Amniotic stem cell (primary cell): ENCODE measurements around the gene MYBPH.

ENCODE experiments used
- DNase-seq: peaks from one replicate; lab custom pipeline; 2025; lab: John Stamatoyannopoulos, UW

Gene MYBPH, protein sequence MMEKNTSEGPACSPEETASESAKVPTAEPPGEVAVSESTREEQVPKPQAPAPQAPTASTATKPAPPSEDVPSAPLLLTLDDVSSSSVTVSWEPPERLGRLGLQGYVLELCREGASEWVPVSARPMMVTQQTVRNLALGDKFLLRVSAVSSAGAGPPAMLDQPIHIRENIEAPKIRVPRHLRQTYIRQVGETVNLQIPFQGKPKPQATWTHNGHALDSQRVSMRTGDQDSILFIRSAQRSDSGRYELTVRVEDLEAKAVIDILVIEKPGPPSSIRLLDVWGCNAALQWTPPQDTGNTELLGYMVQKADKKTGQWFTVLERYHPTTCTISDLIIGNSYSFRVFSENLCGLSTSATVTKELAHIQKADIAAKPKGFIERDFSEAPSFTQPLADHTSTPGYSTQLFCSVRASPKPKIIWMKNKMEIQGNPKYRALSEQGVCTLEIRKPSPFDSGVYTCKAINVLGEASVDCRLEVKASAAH

DNA sequence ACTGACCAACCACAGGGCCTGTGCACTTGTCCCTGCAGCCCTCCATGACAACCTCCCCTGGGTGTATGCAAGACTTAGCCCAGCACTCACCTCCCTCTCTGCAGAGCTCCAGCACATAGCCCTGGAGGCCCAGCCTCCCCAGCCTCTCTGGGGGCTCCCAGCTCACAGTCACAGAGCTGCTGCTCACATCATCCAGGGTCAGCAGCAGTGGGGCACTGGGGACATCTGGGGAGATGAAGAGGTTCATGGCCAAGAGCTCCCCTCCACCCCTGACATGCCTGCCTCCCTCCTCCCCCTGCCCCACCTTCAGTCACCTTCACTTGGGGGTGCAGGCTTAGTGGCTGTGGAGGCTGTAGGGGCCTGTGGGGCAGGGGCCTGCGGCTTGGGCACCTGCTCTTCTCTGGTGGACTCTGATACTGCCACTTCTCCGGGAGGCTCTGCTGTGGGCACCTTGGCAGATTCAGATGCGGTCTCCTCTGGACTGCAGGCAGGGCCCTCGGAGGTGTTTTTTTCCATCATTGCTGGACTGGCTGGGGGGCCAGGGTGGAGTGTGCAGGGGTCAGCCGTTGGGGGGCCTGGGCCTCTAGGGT, at the start of gene MYBPH:
TSS of gene MYBPH (minus strand) at position 590 of the 590 bp plus-strand sequence. CDS start at position 519, 71 bp downstream.
- DNase-seq, result no peak

DNA sequence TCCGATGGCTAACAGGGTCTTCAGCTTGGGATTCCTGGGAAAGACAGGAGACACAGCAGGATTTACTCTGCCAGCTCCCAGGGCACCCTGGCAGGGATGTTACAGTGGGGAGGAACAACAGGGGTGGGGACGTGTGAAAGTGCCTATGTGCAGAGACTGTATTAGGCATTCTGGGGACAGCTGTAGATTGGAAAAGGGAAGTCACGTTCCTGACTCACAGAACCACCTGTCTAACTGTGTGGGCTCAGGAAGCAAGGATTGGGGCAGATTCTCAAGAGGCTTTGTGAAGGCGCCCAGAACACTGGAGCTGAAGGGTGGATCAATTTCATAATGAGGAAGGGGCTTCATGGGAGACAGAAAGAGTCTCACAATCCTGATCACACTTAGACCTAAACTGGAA, 49.4 kb upstream of the MYBPH start:
- DNase-seq, result no peak

DNA sequence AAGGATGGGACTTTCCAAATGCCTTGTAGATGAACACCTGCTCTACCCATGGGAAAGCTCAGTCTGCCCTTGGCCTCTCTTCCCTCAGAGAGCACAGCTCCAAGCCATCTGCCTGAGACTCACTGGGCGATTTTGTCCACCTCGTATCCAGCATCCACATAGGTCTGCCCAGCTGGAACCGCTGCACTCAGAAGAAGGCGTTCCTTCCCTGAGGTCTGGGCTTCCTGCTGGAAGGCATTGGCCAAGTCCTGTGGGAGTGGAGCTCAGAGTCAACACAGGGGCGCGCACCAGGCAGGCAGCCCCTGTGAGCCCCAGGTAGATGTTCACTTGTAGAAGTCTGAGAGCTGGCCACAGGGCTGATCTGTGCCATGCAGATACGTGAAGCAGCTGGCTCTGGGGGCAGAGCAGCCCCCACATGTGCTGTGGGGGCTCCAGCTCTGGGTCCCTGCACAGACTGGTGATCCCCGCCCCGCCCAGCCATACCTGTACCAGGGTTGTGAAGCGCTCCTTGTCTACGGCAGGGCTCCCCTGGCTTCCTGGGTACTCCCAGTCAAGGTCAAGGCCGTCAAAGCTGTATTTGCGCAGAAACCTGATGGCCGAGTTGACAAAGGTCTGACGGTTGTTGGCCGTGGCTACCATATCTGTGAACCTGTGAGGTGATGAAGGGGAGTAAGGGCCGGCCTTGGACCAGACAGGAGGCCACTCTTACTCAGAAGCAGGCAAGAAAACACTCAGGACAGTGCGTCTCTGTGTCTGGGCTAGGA, 47.6 kb upstream of the MYBPH start:
- DNase-seq, result no peak

DNA sequence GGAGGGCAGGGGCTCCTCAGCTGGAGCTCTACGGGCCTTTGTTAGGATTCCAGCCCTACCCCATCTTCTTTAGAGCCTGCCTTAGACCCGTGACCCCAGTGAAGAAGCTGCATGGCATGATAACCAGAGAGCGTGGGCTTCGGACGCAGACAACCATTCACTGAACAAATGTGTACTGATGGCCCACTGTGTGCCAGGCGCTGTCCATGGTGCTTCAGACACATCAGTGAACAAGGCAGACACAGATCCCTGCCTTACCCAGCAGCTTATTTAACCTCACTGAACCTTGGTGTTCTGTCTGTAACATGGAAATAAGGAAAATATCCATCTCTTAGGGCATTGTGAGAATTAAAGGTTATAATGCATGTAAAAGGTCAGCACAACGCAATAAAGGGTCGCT, 44.3 kb upstream of the MYBPH start:
- no peak for DNase-seq

DNA sequence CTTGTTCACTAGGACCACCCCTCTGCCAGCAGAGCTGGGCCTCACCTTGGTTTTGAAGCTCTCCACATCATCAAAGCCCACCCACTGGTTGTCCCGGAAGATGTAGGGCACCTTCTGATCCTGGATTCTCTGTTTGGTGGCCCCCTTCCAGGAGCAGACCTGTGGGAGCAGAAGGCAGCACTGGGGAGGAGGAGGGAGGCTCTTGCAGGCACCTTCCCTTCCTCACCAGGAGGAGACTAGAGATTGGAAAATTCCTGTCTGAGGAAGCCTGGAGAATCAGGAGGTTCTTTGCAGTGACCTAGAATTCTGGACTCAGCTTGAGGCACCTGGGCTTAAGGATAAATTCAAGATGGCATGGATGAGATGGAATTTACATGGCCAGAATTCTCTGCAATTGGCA, 43.5 kb upstream of the MYBPH start:
- DNase-seq, result no peak

DNA sequence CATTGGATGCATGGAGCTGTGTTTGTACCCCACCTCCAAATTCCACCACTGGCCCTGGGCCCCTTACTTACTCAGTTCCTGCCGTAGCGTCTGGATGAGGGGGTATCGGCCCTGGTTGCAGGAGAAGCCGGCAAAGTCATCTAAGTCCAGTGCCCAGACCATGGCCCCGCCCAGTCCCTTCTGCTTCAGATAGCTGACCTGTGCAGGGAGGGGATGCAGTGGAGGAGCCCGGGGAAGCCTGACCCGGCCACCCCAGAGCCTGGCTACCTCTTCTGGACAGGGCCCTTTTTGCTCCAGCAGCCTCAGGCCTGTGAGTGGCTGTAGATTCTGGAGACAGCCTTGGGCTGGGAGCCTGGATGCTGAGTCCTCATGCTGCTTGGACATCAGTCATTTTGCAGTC, 42.0 kb upstream of the MYBPH start:
- no peak for DNase-seq

DNA sequence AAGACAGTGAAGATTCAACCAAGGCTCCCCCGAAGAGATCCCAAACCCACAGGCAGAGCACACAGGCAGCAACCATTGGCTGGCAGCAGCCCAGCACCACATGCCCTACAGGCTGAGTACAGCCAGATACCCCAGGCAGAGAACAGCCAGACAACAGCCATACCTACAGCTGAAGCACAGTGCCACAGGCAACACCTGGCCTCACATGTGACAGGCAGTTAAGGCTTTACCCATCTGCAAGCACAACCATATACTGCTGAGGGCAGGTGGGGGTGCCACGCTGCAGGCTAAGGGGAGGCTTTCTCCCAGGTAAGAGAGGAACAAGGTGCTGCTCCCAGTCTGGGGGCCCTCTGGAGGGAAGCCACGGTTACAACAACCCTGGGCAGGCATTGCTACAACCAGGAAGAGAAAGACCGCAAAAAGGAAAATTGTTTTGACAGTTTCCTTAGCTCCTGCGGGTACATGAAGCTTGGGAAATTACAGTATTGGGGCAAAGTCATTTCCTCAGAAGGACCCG, 41.6 kb upstream of the MYBPH start:
- DNase-seq, result no peak

DNA sequence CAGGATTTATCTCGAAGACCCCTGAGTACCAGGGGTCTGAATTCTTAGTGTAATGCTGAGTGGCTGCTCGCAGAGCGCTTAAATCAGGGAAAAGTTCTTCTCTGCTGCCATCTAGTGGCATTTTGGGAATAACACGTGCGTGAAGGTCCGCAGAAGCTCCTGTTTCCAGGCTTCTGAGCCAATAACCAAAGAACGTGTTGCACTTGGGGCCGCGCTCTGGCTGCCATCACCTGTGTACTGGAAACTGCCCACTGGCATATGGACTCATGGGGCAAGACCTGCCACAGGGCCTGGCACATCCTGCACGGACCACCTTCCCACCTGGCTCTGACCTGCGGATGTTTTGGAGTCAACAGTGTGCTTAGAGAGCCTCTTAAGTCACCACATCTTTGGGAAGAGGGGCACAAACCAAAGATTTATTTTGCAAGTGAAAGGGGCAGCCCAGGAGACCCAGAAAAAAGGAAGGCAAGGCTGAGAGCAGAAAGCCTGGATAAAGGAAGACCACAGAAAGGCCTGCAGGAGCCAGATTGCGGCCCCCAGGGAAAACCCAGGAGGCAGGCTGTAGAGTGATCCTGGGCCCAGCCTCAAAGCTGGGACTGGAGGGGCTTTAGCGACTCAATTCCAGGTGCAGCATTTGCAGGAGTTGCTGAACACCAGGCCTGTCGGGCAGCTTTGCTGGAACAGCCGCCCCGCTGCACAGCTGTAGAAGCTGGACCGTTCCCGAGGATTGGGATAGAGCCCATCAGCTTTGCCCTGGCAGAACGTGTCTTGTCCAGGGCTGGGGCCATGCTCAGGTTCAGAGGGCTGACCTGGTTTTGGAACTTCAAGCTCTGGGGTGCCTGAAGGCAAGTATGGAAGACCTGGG, 40.9 kb upstream of the MYBPH start:
- no peak for DNase-seq

DNA sequence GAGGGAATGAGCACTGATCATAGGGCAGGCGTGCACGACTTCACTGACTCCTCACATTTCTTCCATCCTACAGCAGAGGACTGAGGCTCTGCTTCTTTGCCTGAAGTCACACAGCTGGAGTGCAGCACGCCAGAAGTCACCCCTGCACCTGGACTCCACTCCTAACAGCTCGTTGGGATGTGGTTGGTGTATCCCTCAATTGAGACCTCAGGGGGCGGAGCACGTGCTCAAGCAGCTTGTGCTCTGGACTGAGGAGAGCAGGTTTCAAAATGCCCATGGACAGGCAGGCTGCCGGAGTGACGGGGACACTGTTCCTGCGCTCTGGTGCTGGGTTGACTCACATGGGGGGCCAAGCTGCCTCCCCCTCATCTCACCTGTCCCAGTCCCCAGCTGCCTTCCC, 39.9 kb upstream of the MYBPH start:
- no peak for DNase-seq

DNA sequence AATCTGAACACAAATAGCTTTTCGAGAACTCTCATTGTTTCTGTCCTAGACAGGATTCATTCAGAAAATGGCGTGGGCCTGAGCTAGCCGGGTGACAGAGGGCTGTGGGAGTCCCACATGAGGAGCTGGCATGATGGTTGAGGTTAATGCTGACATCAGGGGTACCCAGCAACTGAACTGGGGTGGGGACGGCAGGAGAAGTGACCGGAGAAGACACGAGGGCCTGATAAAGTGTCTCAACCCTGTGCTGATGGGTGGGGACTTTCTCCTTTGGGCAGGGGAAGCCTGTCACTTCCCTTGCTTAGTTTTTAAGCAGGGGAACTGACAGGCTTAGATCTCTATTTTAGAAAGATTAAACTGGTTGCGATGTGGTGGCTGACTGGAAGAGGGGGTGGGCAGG, 39.2 kb upstream of the MYBPH start:
- DNase-seq, result no peak

DNA sequence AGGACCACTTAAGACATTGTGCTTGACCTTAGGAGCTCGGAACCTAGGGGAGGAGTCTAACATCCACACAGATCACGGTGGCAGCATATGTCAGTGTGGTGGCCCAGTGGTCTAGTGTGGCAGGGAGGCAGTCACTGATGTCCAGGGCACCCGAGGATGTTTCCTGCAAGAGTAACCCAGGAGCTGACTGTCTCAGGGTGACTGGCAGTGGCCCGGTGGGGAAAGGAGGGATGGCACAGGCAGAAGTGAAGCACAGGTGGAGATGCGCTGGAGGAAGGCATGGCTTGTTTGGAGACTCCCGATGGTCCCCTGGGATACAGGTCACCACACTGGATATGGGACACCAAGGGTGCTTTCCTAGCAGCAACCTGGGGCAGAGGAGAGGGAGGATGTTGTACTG, 37.5 kb upstream of the MYBPH start:
- no peak for DNase-seq

DNA sequence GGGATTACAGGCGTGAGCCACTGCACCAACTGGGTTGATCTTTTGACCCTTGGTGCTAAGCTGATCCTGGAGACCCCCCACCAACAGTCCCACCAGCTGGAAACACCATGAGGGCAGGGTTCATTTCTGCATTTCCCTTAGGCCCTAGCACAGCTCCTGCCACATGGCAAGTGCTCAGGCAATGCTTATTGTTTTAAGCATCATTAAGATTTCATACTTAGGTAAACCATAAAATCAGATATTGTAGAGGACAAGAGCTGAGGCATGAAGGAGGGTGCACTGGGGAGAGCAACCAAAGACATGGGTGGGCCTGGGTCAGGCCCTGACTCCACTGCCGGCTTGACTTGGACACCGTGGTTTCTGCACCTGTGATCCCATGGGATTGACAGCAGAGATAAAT, 36.2 kb upstream of the MYBPH start:
- DNase-seq, result no peak

DNA sequence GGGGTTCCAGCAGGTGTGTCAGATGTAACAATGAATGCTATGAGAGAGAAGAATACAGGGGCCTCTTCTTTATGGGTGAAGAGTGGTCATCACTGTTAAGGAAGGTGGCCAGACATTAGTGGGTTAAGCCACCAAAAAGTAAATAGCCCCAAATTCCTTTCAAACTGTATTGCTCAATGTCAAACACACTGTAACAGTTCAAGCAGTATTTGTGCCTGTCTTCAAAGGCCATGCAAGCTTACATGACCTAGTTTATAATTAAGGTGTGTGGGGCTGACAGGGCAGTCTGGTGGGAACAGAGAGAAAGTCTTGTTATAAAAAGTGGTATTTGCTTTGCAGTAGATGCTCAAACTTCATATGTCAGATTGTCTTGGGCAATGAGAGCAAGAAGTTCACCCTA, 35.4 kb upstream of the MYBPH start:
- no peak for DNase-seq

DNA sequence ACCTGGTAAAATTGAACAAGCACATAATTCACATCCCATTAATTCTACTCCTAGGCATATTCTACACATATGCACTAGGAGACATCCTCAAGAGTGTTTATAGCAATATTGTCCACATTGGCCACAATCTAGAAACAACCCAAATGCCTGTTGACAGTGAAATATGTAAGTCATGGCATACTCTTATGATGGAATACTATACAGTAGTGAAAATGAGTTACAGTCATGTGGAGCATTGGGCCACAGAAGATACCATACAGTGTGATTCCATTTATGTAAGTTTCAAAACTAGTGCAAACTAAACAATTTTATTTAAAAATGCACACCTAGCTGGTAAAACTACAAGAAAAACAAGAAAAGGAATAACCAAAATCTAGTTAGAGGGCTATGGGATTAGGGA, 34.7 kb upstream of the MYBPH start:
- no peak for DNase-seq

DNA sequence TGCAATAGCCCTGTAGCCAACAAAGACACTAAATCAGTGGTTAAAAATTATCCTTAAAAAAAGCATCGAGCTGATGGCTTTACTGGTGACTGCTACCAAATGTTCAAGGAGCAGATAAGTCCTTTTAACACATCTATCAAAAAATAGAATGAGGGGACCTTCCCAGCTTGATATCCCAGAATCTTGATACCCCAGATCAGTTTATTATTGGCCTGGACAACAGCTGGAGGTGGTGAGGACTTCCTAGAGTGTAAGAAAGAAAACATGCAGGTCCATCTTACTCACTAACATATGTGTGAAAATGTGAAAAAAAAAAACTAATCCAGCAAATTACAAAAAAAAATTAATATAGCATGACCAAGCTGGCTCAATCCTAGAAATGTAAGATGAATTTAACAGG, 32.6 kb upstream of the MYBPH start:
- DNase-seq, result no peak

DNA sequence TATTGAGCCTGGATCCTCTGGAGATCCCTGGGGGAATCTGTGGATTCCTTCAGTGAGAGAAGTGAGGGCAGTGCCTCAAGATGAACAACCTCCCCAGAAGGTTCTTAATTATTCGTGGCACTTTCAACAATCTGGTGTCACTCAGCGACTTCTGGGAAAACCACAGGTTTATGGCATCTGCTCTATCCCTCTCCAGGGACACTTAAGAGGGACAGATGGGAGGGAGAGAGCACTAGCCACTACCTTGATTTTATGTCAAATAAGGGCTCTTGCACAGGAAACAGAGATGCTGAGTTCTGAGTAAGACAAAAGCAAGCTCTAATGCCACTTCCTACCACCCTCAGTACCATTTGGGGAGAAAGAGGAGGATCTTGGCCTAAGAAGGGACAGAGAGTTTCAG, 32.1 kb upstream of the MYBPH start:
- no peak for DNase-seq

DNA sequence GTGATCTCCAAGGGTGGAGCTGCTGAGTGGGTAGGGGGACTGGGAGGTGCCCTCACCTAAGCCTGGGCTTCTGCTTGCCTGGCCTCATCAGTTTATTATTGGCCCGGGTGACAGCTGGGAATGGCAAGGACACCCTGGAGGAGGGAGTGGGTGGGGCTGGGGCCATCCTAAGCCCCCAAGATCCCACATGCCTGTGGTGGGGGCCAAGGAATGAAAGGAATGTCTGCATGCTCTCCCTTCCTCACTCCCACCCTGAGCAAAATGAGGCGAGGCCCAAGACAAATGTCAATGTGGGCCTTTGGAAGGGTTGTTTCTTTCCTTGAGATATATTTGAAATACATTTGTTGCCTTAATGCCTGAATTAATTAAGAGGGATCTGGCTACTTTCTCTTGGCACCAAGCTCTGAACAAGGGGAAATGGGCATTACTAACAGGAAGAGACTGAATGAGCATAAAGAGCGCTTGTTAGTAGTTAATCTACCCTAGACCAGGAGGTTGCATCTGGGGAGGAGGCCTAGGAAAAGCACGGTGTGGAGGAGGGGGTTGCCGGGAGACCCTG, 30.6 kb upstream of the MYBPH start:
- DNase-seq, result no peak

DNA sequence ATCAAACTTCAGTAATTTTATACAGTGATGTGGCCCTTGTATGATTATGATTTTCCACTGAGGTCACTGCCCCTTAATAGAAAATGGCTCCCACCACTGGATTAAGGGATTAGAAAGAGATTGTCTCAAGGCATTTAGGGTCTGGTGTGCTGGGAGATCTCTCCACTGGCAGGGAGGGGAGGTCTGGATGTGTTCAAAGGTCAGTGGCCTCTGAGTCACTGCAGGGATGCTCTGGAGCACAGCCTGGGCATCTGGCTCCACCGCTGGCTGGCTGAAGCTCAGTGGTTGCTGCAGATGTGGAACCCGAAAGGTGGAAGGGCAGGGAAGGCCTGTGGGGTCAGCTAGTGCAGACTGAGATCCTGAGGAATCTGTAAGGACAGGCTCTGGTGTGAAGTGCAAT, 29.1 kb upstream of the MYBPH start:
- DNase-seq, result no peak

DNA sequence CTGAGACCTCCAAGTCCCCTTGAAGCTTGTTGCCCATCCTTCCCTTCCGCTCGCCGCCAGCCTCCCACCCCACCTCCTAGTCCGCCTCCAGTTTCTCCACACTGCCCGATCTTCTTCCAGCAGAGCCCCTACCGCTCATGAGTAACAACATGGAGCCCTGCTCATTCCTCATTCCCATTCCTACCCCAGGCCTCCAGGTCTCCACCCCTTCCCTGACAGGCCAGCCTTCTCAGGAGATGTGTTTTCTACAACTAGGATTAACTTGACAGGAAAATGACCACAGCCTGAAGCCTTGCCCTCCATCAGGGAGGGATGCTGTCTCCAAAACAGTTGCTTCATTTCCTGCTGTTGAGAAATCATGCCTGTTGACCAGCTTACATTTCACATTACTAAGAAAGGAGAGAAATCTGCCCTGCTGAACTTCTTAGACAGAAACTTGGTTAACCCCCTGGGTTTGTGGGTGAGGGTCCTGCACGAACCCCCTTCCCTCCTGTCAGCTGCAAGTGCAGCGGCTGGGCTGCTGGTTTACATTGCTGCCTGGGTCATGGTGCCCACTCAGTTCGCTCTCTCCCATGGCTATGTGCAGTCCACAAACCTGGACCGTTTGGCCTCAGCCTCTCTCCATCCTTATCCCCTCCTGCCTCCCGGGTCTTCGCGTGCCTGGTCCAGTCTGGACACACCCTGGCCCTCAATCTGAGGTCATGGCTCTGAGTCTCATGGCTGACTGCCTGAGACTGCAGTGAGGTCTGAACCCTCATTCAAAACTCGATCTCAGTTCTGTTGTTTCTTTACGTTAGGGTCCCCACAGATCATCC, 27.0 kb upstream of the MYBPH start:
- DNase-seq, result peak; percentile 14

DNA sequence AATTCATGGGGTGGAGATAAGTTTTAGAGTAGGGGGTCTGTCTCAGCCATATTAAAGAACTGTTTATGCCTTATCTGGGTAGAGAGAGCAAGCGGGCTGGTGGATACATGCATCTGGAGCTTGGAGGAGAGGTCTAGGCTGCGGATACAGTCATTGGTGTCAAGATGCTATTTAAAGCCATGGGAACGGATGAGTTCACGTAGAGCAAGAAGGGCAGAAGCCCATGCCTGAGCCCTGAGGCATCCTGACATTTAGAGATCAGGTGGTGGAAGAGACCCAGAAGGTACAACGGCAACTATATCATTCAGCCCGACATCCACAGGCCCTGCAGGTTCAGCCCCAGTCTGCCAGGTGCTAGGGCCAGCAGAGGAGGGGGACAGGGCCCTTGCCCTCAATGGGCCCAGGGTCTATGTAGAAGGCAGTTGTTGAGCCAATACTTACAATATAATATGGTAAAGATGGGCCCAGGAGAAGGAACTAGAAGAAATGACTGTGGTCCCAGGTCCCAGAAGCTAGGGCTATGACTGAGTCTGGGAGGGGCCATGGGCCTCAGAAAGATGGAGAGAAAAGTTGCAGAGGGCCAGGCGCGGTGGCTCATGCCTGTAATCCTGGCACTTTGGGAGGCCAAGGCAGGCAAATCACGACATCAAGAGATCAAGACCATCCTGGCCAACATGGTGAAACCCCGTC, 26.0 kb upstream of the MYBPH start:
- no peak for DNase-seq
